ENCODE measurements around the gene TXK. TPM values are rescaled to one million over a fixed set of nuclear protein-coding genes. Genes with fewer than 3 reads are reported as not detected.

The TXK gene
- total and polyA plus RNA-seq, 8 donors = 0.15 to 8.3 (median 1.2) TPM; not detected in 1

DNA sequence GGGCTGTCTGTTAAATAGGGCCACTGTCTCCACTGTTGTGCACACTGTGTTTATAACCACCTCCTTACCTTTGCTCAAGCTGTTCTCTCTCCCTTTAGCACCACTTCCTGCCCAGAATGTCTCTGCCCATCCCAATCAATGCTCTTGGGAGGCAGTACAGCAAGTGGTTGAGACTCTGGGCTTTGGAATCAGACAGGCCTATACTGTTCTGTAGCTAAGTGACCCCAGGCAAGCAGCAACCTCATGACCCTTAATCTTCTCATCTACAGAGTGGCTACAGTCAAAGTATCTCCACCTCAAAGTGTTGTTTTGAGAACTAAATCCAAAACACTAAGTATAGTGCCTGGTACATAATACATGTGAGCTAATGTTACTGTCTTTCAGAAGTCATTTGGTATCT, 3.8 kb upstream of the TXK start:
- Histone ChIP-seq H3K27ac (no peak overlapping the region), H3K4me3 (no peak overlapping the region), H3K9me3 (no peaks in the 10 kb centered on the region), H3K27me3 (no peaks in the 10 kb centered on the region), H3K4me1 (no peaks in the 10 kb centered on the region), H3K36me3 (peaks cover 0 to 15% (median 14%) of the 10 kb centered on the region in 4 donors)
- TF ChIP-seq EP300 (IDR thresholded peaks at IDR 0.05) = no peak
- no peak for TF ChIP-seq POLR2A (IDR thresholded peaks at IDR 0.05)
- no peak for TF ChIP-seq CTCF (IDR thresholded peaks at IDR 0.05)
- no peak for TF ChIP-seq POLR2AphosphoS5 (IDR thresholded peaks at IDR 0.05)
- intact Hi-C loops (cut with DNase I; ENCODE audit: low total_unique reads) = no loop called here
- no peak for DNase-seq

GRCh38 chr4:48133669-48134068, 381 bp downstream of the TXK start:
- intact Hi-C loops (cut with DNase I; ENCODE audit: low total_unique reads) = no loop called here

GRCh38 chr4:48131736-48132135, 2.3 kb downstream of the TXK start:
- no peak overlapping the region for H3K27ac ChIP-seq
- no peaks in the 10 kb centered on the region for H3K9me3 ChIP-seq
- H3K27me3 ChIP-seq = no peaks in the 10 kb centered on the region
- 25 to 62% (median 37%) methylated on average over 4 of the region's 4 CpGs for WGBS, 5 donors
- no peak overlapping the region for H3K4me3 ChIP-seq
- peak in 1 of 2 donors; percentile 69 for DNase-seq
- intact Hi-C loops (cut with DNase I; ENCODE audit: low total_unique reads) = no loop called here
- H3K36me3 ChIP-seq = peaks cover 0 to 14% (median 11%) of the 10 kb centered on the region in 4 donors
- TF ChIP-seq POLR2AphosphoS5 (IDR thresholded peaks at IDR 0.05) (no peak), POLR2A (IDR thresholded peaks at IDR 0.05) (no peak), CTCF (IDR thresholded peaks at IDR 0.05) (no peak), EP300 (IDR thresholded peaks at IDR 0.05) (no peak)
- H3K4me1 ChIP-seq = peaks cover 0 to 29% (median 23%) of the 10 kb centered on the region in 4 donors

More at GRCh38 chr4:48133669-48134068, 381 bp downstream of the TXK start:
- no peaks in the 10 kb centered on the region for H3K9me3 ChIP-seq
- peaks cover 0 to 14% (median 14%) of the 10 kb centered on the region in 4 donors for H3K36me3 ChIP-seq
- peak in 1 of 2 donors; percentile 29 for DNase-seq
- no peaks in the 10 kb centered on the region for H3K27me3 ChIP-seq
- H3K27ac ChIP-seq = no peak overlapping the region
- peaks cover 0 to 11% (median 7%) of the 10 kb centered on the region in 4 donors for H3K4me1 ChIP-seq
- H3K4me3 ChIP-seq = no peak overlapping the region
- TF ChIP-seq POLR2AphosphoS5 (IDR thresholded peaks at IDR 0.05) (no peak), POLR2A (IDR thresholded peaks at IDR 0.05) (no peak), EP300 (IDR thresholded peaks at IDR 0.05) (no peak), CTCF (IDR thresholded peaks at IDR 0.05) (no peak)

GRCh38 chr4:48130100-48130499, 4.0 kb downstream of the TXK start:
- no peak for DNase-seq
- Histone ChIP-seq H3K9me3 (no peaks in the 10 kb centered on the region), H3K36me3 (no peaks in the 10 kb centered on the region), H3K27me3 (no peaks in the 10 kb centered on the region), H3K4me1 (peaks cover 0 to 29% (median 23%) of the 10 kb centered on the region in 4 donors), H3K27ac (no peak overlapping the region), H3K4me3 (no peak overlapping the region)
- intact Hi-C loops (cut with DNase I; ENCODE audit: low total_unique reads) = no loop called here
- 77 to 94% (median 89%) methylated on average over 7 of the region's 7 CpGs for WGBS, 5 donors
- TF ChIP-seq POLR2A (IDR thresholded peaks at IDR 0.05) (no peak), CTCF (IDR thresholded peaks at IDR 0.05) (no peak), EP300 (IDR thresholded peaks at IDR 0.05) (no peak), POLR2AphosphoS5 (IDR thresholded peaks at IDR 0.05) (no peak)
